GM12873 (cell line): ENCODE measurements around the gene PKN3.

Source experiments
- TF ChIP-seq, protein P1 (sequence below): IDR thresholded peaks from 2 replicates; pipeline ENCODE4 v1.5.1; 2012; ENCODE audit warnings: low read depth, mild to moderate bottlenecking, moderate library complexity, low read length, control low read depth; ENCODE audit not compliant: insufficient read depth; ENCODE audit errors: missing control alignments

Gene PKN3

DNA sequence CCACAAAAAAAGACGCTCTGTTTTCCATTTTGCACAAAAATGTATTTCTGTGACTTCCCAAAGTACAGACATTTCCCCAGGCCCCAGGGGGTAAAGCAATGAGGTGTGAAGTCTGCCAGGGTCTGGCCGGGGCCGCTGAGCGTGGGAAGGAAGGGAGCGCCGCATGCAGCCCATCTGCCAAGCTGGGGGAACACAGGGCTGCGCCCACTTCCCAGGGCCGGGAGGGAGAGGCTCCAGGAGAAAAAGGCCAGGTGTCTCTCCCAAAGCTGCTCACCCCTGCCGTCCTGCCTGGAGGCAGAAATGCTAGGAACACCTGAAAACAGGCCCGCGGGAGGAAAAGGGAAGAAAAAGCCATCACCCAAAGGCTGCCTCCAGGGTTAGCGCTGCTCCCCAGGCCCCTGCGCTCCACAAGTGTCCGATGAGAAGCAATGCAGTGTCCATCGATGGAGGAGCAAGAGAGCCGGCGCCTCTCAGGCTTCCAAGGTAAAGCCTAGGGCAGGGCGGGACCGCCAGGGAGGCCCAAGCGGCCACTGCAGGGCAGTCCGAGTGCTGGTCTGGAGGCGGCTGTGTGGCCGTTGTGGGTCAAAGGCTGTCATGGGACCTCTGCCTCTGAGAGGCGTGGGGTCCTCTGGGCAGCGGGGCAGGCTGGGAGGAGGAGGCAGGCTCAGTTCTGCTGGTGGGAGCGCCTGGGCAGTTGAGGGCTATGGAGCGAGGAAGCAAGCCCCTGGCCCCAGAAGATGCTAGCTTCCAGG, 27.6 kb downstream of the PKN3 start:
- TF ChIP-seq, protein P1, sequence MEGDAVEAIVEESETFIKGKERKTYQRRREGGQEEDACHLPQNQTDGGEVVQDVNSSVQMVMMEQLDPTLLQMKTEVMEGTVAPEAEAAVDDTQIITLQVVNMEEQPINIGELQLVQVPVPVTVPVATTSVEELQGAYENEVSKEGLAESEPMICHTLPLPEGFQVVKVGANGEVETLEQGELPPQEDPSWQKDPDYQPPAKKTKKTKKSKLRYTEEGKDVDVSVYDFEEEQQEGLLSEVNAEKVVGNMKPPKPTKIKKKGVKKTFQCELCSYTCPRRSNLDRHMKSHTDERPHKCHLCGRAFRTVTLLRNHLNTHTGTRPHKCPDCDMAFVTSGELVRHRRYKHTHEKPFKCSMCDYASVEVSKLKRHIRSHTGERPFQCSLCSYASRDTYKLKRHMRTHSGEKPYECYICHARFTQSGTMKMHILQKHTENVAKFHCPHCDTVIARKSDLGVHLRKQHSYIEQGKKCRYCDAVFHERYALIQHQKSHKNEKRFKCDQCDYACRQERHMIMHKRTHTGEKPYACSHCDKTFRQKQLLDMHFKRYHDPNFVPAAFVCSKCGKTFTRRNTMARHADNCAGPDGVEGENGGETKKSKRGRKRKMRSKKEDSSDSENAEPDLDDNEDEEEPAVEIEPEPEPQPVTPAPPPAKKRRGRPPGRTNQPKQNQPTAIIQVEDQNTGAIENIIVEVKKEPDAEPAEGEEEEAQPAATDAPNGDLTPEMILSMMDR, result no peak

DNA sequence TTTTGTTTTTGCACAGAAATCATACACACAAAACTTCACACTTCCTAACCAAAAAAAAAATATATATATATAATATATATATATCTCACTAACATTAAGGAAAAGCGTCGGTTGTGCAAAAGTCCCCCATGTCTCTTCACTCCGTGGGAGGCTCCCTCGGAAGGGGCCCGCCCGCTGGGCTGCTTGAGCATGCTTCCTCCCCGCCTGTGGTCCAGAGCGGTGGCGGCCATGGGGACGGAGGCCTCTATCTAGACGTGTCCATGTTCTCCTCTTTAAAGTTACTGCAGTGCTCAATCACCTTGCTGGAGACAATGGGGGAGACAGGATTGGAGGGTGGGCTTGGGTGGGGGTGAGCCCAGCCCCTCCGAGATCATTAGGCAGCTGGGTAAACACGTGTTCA, 28.8 kb downstream of the PKN3 start:
- TF ChIP-seq, protein P1, result no peak

DNA sequence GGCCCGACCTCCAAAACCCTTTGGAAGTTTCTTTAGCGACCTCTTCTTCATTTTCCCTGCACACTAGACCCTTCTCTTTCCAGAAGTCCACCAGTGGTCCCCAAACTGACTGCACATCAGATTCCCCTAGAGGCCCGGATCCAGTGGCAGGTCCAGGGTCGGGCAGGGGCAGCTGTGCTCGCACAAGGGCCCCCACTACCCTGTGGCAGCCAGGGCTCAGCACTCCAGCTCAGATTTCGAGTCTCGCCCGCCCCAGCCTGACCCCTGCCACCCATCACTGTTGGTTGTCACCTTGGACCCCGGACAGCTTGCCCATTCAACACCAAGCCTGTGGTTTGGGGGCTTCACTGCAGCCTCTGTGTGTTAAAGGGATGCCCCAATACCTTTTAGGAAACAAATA, 29.4 kb downstream of the PKN3 start:
- TF ChIP-seq, protein P1, result no peak

DNA sequence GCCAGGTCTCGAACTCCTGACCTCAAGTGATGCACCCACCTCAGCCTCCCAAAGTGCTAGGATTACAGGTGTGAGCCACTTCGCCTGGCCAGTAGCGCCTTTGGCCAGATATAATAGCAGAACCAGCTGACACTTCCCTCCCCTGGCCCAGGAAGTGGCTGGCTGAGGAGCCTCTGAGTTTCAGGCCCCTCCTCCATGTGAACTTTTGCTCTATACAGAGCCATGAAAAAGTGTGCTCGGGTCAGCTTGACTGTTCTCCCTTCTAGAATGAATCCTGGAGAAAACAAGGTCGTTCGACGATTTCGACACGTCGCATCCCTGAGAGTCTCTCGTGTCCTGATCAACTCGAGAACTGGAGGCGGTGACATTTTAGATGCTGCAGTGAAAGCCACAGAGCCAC, 30.3 kb downstream of the PKN3 start:
- TF ChIP-seq, protein P1, result no peak

DNA sequence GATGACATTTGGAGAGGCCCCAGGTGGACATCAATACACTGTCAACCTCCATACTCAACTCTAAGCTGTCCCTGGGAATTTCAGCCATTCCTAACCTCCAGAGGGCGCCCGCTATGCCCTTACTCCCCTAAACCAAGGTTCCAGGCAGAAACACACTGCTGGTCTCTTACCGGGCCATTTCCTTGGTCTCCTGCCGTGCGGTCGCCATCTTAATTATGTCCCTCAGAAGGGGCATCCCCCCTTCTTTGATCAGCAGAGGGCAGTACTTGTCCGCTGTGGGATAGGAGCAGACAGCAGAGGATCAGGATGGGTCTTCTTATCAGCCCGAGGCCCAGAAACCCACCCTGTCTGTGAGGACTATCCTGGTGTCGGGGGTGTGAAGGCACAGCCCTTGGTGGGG, 31.0 kb downstream of the PKN3 start:
- TF ChIP-seq, protein P1, result peak; percentile 64

DNA sequence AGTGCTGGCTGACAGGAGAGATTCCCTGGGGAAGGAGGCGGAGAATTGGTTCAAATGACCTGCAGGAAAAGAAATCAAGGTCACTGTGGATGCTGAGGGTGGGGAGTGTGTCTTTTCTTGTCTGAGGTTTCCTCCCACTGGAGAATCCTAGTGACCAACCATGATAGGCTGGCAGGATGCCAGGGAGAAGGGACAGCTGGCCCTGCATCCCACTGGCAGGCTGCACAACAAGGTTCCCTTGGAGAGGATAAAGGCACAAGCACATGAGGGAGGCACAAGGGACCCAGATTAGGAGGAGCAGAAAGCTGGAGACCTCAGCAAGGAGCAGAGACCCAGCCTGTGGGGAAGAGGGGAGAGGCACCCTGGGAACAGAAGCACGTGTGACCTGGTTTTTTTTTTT, 33.1 kb downstream of the PKN3 start:
- TF ChIP-seq, protein P1, result no peak

DNA sequence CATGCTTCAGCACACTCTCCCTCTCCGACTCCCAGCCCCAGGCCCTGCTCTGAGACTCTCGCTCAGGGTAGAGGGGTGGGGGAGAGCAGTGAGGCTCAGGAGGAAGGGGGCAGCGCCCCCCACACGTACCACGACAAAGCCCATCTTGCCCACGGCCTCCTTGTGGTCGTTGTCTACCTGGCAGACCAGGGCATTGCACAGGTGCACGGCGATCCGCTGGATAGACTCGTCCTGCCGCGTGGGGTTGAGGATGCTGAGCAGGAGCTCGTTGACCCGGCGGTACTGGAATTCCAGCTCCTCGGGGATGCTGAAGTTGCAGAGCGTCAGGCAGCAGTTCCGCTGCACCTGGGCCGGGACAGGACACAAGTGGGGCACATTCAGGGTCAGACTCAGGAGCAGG, 40.1 kb downstream of the PKN3 start:
- TF ChIP-seq, protein P1, result no peak
